GM12878 (cell line): ENCODE measurements around the gene ALAS2. TPM values are rescaled to one million over a fixed set of nuclear protein-coding genes. Genes with fewer than 3 reads are reported as not detected.

Experiments
- ATAC-seq: fragments of 200-7000 bp; cut with Tn5 transposase; 3 replicates; pipeline ENCODE4 v1.9.1; 2020; ENCODE audit warnings: mild to moderate bottlenecking, moderate library complexity
- BruUV-seq: library from RNA; stranded (reverse); fragments of 400-500 nt; replicated peaks from 2 replicates; lab custom pipeline; 2021; lab: Mats Ljungman, UMichigan
- CTCF ChIA-PET: fragments of 300-600 bp; sonication (Branson Sonifier 250); formaldehyde crosslinking; extraction: SDS; loops from one replicate; lab custom pipeline; 2021; ENCODE audit warnings: inconsistent platforms; lab: Yijun Ruan, JAX
- POLR2A ChIA-PET: fragments of 350-600 bp; formaldehyde crosslinking; extraction: SDS; loops from one replicate; lab custom pipeline; 2021; ENCODE audit warnings: inconsistent platforms; lab: Charles Lee
- RAD21 ChIA-PET: fragments of 300-600 bp; sonication (Branson Sonifier 250); formaldehyde crosslinking; loops from one replicate; lab custom pipeline; 2023; ENCODE audit warnings: antibody characterized with exemption; ENCODE audit not compliant: unreplicated experiment; lab: Charles Lee
- SMC1A ChIA-PET: fragments of 300-600 bp; sonication (Branson Sonifier 250); formaldehyde crosslinking; loops from one replicate; lab custom pipeline; 2023; ENCODE audit not compliant: unreplicated experiment, uncharacterized antibody; lab: Charles Lee
- DNase-seq: peaks from one replicate; pipeline ENCODE4 v3.0.0-alpha.2; 2011; ENCODE audit warnings: low read depth, low spot score
- FAIRE-seq: peaks from 3 replicates; lab custom pipeline; 2011; peaks lifted over from hg19 to GRCh38; lab: Jason Lieb, UNC
- H2AFZ ChIP-seq: 2 replicates; pipeline ENCODE4 v1.6.0; 2011; ENCODE audit warnings: low read depth, low read length, control low read depth; ENCODE audit not compliant: control insufficient read depth
- H3K27ac ChIP-seq: 2 replicates; pipeline ENCODE4 v1.5.1; 2011; ENCODE audit warnings: control low read depth; ENCODE audit not compliant: control insufficient read depth, insufficient read depth
- H3K27me3 ChIP-seq, 2 experiments: replicated peaks in 1 of 2; 2 replicates each; pipeline versions ENCODE4 v1.6.0 to v1.6.1; 2011; ENCODE audit warnings: low read length in 1 of 2; ENCODE audit not compliant: control insufficient read depth in 2 of 2, insufficient read depth in 2 of 2
- H3K36me3 ChIP-seq, 2 experiments: 2 replicates each; pipeline ENCODE4 v1.5.1; 2011; ENCODE audit warnings: low read length in 1 of 2; ENCODE audit not compliant: control insufficient read depth in 2 of 2, insufficient read depth in 2 of 2
- H3K4me1 ChIP-seq: 2 replicates; pipeline ENCODE4 v1.6.1; 2011; ENCODE audit warnings: mild to moderate bottlenecking, low read length, moderate library complexity, mixed read lengths; ENCODE audit not compliant: control insufficient read depth, insufficient read depth
- H3K4me2 ChIP-seq: 2 replicates; pipeline ENCODE4 v1.6.0; 2011; ENCODE audit warnings: control low read depth; ENCODE audit not compliant: control insufficient read depth, insufficient read depth
- H3K4me3 ChIP-seq: fragments of 200-600 bp; sonication (generic); 2 replicates; pipeline ENCODE4 v1.5.1; 2016
- H3K79me2 ChIP-seq: 2 replicates; pipeline ENCODE4 v1.6.0; 2011; ENCODE audit warnings: low read length; ENCODE audit not compliant: control insufficient read depth, insufficient read depth
- H3K9ac ChIP-seq: 2 replicates; pipeline ENCODE4 v1.8.0; 2011; ENCODE audit warnings: low read length, control low read depth, mixed read lengths; ENCODE audit not compliant: control insufficient read depth, insufficient read depth
- H3K9me3 ChIP-seq: replicated peaks from 3 replicates; pipeline ENCODE4 v1.5.1; 2011; ENCODE audit warnings: mild to moderate bottlenecking, low read length; ENCODE audit not compliant: control insufficient read depth, insufficient read depth
- H4K20me1 ChIP-seq: 2 replicates; pipeline ENCODE4 v1.6.0; 2011; ENCODE audit not compliant: control insufficient read depth, insufficient read depth
- IKZF2 ChIP-seq, 2 experiments: fragments of 450-650 bp; IDR thresholded peaks; 2 replicates each; pipeline ENCODE4 v1.6.1; 2017; ENCODE audit warnings: mild to moderate bottlenecking in 2 of 2, moderate library complexity in 2 of 2
- KLF5 ChIP-seq: fragments of 450-650 bp; IDR thresholded peaks from 2 replicates; pipeline ENCODE4 v1.6.1; 2014; ENCODE audit warnings: mild to moderate bottlenecking; ENCODE audit not compliant: partially characterized antibody
- MEF2B ChIP-seq: fragments of 450-650 bp; IDR thresholded peaks from 2 replicates; pipeline ENCODE4 v1.6.1; 2018; ENCODE audit warnings: mild to moderate bottlenecking, moderate library complexity; ENCODE audit not compliant: partially characterized antibody, poor library complexity, severe bottlenecking
- NFIC ChIP-seq: IDR thresholded peaks from 2 replicates; pipeline ENCODE4 v1.6.1; 2012; ENCODE audit warnings: low read depth, mild to moderate bottlenecking, inconsistent platforms, low read length, moderate library complexity
- NR2C2 ChIP-seq: IDR thresholded peaks from 2 replicates; pipeline ENCODE4 v1.6.1; 2011; ENCODE audit warnings: borderline replicate concordance, low read depth; ENCODE audit not compliant: control insufficient read depth, insufficient read length
- PAX5 ChIP-seq: IDR thresholded peaks from 2 replicates; pipeline ENCODE4 v1.6.1; 2011; ENCODE audit warnings: low read depth, low read length, borderline replicate concordance
- RAD51 ChIP-seq: fragments of 450-650 bp; IDR thresholded peaks from 2 replicates; pipeline ENCODE4 v1.6.1; 2016; ENCODE audit warnings: moderate library complexity, mild to moderate bottlenecking, inconsistent platforms
- SMAD1 ChIP-seq: fragments of 450-650 bp; IDR thresholded peaks from 2 replicates; pipeline ENCODE4 v1.6.1; 2018; ENCODE audit warnings: mild to moderate bottlenecking, low read depth; ENCODE audit not compliant: partially characterized antibody
- SMAD5 ChIP-seq: IDR thresholded peaks from 2 replicates; pipeline ENCODE4 v1.6.1; 2016; ENCODE audit warnings: antibody characterized with exemption, low read depth
- SP1 ChIP-seq: IDR thresholded peaks from one replicate; pipeline ENCODE4 v1.6.1; 2011; ENCODE audit warnings: low read depth, low read length
- SREBF2 ChIP-seq: IDR thresholded peaks from 2 replicates; pipeline ENCODE4 v1.6.1; 2012; ENCODE audit warnings: mild to moderate bottlenecking, low read length
- TCF7 ChIP-seq: IDR thresholded peaks from 2 replicates; pipeline ENCODE4 v1.6.1; 2014; ENCODE audit warnings: antibody characterized with exemption, borderline replicate concordance
- WRNIP1 ChIP-seq: IDR thresholded peaks from 2 replicates; pipeline ENCODE4 v1.6.1; 2011; ENCODE audit warnings: low read depth, low read length, improper control_type of control experiment, borderline replicate concordance
- whole genome bisulfite sequencing: methylation state at CpG from one replicate; pipeline ENCODE4 v1.1.6; 2016; ENCODE audit warnings: low lambda C conversion rate; ENCODE audit not compliant: insufficient replicate concordance, insufficient coverage; ENCODE audit errors: missing lambda C conversion rate; 5-methylcytosine and 5-hydroxymethylcytosine counted together
- in situ Hi-C: fragments of 300-500 bp; cut with MboI; formaldehyde crosslinking; loops from 9 replicates; pipeline ENCODE4 v1.14.3; 2018; ENCODE audit warnings: mixed read lengths
- intact Hi-C: fragments of 100-400 bp; cut with micrococcal nuclease; formaldehyde crosslinking; loops from one replicate; pipeline ENCODE4 v1.14.2; 2022; ENCODE audit not compliant: unreplicated experiment
- polyA plus RNA-seq, 11 experiments: library from polyadenylated mRNA; depleted of rRNA in 4 of 11; unstranded in 6 of 11; stranded (reverse) in 5 of 11; fragments of >200 nt; fragmentation: Nextera tagmentation in 4 of 11; fragmentation: Illumina TruSeq in 1 of 11; extraction: Ambion mirVana in 4 of 11; extraction: Trizol in 1 of 11; gene quantifications; 1 replicate in 1 of 11; 2 replicates in 10 of 11; pipeline versions ENCODE4 v1.2.1 to v1.2.3, GENCODE V29; 2011 to 2016; ENCODE audit warnings: inconsistent platforms in 2 of 11, missing spikeins in 2 of 11, low read depth in 1 of 11
- total RNA-seq, 4 experiments: library from RNA; depleted of rRNA in 3 of 4; stranded (reverse); fragments of >200 nt in 3 of 4; fragmentation: Illumina TruSeq in 1 of 4; extraction: Trizol in 1 of 4; gene quantifications; 2 replicates each; pipeline versions ENCODE4 v1.2.1 to v1.2.3, GENCODE V29; 2013 to 2021
- TF ChIP-seq, protein P1 (sequence below): IDR thresholded peaks from 2 replicates; pipeline ENCODE4 v1.6.1; 2011; ENCODE audit warnings: low read depth, low read length, improper control_type of control experiment, borderline replicate concordance
- TF ChIP-seq, protein P2 (sequence below): fragments of 450-650 bp; IDR thresholded peaks from 2 replicates; pipeline ENCODE4 v1.6.1; 2017; ENCODE audit warnings: mild to moderate bottlenecking, moderate library complexity
- TF ChIP-seq, protein P3 (sequence below): fragments of 450-650 bp; IDR thresholded peaks from 2 replicates; pipeline ENCODE4 v1.6.1; 2017; ENCODE audit warnings: low read depth, mild to moderate bottlenecking, moderate library complexity
- TF ChIP-seq, protein P4 (sequence below): IDR thresholded peaks from 2 replicates; pipeline ENCODE4 v1.6.1; 2011; ENCODE audit warnings: low read depth, mild to moderate bottlenecking, low read length, moderate library complexity, borderline replicate concordance; ENCODE audit errors: extremely low read depth

The ALAS2 gene
- total and polyA plus RNA-seq, 10 of the 15 experiments (the other 5 are each of a cell fraction or from before 2014, with no cell fraction given), result not detected

DNA sequence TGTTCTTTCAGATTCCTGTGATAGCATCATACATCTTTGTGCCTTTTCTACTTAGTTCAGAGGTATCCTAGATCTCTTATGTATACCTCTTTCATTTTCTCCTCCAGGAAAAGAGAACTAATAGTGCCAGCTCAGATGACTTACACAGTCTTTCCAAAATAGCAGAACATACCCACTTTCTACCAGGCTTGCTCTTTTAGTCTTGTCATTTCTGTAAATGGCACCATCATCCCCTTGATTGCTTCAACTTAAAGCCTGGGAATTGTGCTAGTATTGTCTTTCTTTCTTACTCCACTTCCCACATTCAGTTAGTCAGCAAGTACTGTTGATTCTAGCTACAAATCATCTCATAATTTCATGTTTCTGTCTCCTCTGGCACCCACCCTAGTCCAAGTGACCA is 25.5 kb downstream of the ALAS2 start (continued):
- TF ChIP-seq, protein P1, sequence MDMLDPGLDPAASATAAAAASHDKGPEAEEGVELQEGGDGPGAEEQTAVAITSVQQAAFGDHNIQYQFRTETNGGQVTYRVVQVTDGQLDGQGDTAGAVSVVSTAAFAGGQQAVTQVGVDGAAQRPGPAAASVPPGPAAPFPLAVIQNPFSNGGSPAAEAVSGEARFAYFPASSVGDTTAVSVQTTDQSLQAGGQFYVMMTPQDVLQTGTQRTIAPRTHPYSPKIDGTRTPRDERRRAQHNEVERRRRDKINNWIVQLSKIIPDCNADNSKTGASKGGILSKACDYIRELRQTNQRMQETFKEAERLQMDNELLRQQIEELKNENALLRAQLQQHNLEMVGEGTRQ, result no peak
- no peak for TF ChIP-seq PAX5
- TF ChIP-seq IKZF2 (IDR thresholded peaks at IDR 0.05), result no peak
- TF ChIP-seq, protein P2, sequence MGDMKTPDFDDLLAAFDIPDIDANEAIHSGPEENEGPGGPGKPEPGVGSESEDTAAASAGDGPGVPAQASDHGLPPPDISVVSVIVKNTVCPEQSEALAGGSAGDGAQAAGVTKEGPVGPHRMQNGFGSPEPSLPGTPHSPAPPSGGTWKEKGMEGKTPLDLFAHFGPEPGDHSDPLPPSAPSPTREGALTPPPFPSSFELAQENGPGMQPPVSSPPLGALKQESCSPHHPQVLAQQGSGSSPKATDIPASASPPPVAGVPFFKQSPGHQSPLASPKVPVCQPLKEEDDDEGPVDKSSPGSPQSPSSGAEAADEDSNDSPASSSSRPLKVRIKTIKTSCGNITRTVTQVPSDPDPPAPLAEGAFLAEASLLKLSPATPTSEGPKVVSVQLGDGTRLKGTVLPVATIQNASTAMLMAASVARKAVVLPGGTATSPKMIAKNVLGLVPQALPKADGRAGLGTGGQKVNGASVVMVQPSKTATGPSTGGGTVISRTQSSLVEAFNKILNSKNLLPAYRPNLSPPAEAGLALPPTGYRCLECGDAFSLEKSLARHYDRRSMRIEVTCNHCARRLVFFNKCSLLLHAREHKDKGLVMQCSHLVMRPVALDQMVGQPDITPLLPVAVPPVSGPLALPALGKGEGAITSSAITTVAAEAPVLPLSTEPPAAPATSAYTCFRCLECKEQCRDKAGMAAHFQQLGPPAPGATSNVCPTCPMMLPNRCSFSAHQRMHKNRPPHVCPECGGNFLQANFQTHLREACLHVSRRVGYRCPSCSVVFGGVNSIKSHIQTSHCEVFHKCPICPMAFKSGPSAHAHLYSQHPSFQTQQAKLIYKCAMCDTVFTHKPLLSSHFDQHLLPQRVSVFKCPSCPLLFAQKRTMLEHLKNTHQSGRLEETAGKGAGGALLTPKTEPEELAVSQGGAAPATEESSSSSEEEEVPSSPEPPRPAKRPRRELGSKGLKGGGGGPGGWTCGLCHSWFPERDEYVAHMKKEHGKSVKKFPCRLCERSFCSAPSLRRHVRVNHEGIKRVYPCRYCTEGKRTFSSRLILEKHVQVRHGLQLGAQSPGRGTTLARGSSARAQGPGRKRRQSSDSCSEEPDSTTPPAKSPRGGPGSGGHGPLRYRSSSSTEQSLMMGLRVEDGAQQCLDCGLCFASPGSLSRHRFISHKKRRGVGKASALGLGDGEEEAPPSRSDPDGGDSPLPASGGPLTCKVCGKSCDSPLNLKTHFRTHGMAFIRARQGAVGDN, result no peak
- no peak for TF ChIP-seq RAD51
- no peak for TF ChIP-seq SREBF2
- no peak for TF ChIP-seq SMAD1

DNA sequence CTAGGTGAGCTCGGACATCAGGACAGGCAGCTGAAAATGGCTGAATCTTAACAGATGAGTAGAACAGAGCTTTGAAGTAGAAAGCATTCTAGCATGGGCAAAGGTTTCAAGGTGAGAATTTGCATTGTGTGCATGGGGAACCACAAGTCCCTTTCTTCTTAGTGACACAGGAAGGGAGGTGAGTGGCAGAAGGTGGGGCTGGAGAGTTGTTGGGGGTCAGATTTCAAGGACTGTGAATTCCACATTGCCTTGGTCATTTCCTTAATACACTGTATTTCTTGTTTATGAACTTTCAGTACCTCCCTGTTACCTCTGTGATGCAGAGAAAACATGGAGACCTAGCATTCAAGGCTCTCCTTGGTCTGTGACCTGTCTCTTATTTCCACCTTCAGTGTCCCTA is 26.5 kb downstream of the ALAS2 start:
- Histone ChIP-seq H3K4me2 (no peak overlapping the region), H3K9me3 (no peaks in the 10 kb centered on the region), H3K27ac (no peak overlapping the region), H3K4me3 (no peak overlapping the region), H3K9ac (no peak overlapping the region), H3K36me3 (peaks cover 1 to 4% of the 10 kb centered on the region in 2 experiments; a peak in 2 of 4 replicates), H4K20me1 (no peaks in the 10 kb centered on the region), H3K4me1 (no peaks in the 10 kb centered on the region), H2AFZ (no peak overlapping the region), H3K79me2 (peaks cover 18% of the 10 kb centered on the region), H3K27me3 (no peaks in the 10 kb centered on the region)
- BruUV-seq, result no TSS peak
- CTCF ChIA-PET, result no interaction called here
- FAIRE-seq, result no peak
- POLR2A ChIA-PET, result no interaction called here
- in situ Hi-C loops, result loop anchor here (10.0 kb wide), 1 partner anchor 369 kb away; no protein-coding TSS in a partner anchor
- RAD21 ChIA-PET, result no interaction called here
- intact Hi-C loops, result loop anchor here (5.0 kb wide), 2 partner anchors 158 to 197 kb away; partner anchors contain the start of gene MAGED2
- WGBS, result 38% methylated on average over 1 of the region's 1 CpG
- ATAC-seq, result no peak
- SMC1A ChIA-PET, result no interaction called here
- no peak for DNase-seq
- TF ChIP-seq MEF2B (no peak), WRNIP1 (no peak), SMAD5 (no peak), KLF5 (no peak), NFIC (no peak), SP1 (no peak), NR2C2 (no peak), TCF7 (no peak)
- TF ChIP-seq, protein P3, sequence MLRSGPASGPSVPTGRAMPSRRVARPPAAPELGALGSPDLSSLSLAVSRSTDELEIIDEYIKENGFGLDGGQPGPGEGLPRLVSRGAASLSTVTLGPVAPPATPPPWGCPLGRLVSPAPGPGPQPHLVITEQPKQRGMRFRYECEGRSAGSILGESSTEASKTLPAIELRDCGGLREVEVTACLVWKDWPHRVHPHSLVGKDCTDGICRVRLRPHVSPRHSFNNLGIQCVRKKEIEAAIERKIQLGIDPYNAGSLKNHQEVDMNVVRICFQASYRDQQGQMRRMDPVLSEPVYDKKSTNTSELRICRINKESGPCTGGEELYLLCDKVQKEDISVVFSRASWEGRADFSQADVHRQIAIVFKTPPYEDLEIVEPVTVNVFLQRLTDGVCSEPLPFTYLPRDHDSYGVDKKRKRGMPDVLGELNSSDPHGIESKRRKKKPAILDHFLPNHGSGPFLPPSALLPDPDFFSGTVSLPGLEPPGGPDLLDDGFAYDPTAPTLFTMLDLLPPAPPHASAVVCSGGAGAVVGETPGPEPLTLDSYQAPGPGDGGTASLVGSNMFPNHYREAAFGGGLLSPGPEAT, result no peak
- TF ChIP-seq, protein P4, sequence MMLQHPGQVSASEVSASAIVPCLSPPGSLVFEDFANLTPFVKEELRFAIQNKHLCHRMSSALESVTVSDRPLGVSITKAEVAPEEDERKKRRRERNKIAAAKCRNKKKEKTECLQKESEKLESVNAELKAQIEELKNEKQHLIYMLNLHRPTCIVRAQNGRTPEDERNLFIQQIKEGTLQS, result no peak
